GM19043 (cell line): ENCODE measurements around the gene EEPD1.
A peak's percentile ranks its signal among the peaks of the same experiment; 100 is the strongest.
"Not testable (repeated sequence)": the region's sequence is repeated elsewhere in the genome, so short reads cannot be mapped to it uniquely, and the experiment has no call there.

Experiments used
- ATAC-seq: cut with Tn5 transposase; IDR thresholded peaks from one replicate; pipeline ENCODE4 v1.9.1; 2021; ENCODE audit warnings: low read depth; ENCODE audit not compliant: unreplicated experiment

The EEPD1 gene

DNA sequence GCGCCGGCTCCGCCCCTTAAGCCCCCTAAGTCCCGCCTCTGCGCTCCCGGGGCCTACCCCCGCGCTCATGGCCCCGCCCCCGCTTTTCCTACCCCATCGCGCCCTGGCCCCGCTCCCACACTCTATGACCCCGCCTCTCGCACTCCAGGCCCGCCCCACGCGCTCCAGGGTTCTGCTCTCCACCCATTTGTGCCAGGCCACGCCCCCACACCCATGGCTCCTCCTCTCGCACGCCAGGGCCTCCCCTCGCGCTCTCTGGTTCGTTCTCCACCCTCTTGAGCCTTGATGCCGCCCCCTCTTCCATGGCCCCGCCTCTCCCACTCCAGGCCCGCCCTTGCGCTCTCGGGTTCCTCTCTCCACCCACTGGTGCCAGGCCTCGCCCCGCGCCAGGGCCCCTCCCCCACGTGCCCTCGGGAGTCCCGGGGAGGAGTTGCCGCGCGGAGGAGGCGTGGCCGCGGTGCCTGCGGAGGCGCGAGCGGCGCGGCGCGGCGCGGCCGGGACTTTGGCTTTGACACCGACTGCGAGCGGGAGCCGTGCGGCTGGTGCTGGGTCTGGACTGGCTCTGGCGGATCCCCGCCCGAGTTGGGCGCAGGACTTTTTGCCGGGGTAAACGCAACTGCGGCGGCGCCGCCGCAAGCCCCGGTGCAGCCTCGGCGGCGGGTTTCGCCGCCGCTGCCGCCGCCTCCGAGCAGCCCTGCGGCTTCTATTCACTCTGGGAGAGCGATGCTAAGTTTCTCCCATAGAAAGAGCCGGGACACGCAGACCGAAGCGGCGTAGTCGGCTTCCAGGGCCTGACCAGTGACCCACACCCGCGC is at the start of gene EEPD1:
EEPD1 (plus strand) TSS at position 499 of the 815 bp plus-strand sequence. CDS start 1,071 bp downstream, outside the sequence.
- ATAC-seq: peak; percentile 96

DNA sequence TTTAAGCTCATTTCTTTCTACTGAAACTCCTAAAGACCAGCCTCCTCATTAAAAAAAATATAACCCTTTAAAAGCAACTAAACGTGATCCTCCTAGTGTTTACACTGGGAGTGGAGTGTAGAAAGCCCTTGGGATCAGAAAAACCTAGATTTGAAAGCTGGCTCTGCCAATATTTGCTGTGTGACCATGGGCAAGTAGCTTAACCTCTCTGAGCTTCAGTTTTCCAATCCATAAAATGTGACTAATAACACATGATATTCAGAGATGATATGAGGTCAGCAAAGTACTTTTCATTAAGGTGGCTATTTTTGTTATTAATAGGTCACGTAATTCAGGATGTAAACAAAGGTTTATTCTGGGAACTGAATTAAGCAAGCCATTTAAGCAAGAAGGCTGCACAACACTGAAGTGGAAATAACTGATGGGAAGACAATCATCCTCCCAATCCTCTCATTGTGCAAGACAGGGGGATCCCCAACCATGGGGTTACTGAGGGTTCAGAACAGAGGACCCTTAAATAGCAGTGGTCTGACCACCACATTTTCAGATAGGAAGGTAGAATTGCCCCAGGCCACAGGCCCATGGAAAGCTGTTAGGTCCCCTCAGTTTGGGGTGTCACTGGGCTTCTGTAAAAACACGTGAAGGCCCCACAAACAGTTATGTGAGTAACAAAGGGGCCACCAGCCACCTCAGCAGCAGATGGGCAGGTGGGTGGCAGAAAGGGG is 49.1 kb upstream of the EEPD1 start:
- ATAC-seq: no peak

DNA sequence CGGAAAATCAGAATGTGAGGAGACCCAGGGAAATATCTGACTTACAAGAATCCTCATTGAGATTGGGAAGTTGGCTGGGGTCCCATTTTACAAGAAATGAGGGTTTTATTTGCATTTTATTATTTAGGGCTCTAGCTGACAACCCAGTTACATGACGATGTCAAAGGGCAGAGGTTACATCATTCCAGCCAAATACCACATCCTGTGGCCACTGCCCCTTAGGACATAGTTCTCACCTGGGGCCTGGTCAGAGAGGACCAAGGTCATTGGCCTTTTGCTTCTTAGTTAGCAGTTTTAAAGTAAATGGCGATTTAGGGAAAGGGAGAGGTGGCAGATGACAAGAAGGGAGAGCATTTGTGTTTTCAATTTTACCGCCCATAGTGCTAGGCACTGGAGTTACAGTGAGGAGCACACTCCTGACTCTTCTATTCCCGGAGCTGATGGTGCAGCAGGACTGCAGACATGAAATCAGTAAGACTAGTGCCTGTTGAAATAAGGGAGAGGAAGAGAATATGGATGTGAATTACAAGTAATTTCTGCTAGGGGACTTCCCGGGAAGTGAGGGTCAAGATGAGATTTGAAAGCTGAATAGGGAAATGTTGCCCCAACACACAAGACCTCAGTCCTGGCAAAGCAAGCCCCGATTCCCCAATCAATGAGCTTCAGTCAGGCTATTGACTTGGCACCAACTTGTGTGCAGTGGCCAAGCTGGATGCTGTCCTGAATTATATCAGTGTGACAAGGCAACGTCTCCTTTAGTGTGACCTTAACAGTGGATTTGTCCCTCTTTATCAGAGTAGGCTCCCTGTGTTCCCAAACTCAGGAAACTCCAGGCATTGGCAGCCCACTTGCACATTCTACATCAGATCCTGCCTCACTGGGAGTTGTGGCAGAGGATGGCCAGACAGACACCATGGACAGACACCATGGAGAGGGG is 45.8 kb upstream of the EEPD1 start:
- not testable (repeated sequence) for ATAC-seq

DNA sequence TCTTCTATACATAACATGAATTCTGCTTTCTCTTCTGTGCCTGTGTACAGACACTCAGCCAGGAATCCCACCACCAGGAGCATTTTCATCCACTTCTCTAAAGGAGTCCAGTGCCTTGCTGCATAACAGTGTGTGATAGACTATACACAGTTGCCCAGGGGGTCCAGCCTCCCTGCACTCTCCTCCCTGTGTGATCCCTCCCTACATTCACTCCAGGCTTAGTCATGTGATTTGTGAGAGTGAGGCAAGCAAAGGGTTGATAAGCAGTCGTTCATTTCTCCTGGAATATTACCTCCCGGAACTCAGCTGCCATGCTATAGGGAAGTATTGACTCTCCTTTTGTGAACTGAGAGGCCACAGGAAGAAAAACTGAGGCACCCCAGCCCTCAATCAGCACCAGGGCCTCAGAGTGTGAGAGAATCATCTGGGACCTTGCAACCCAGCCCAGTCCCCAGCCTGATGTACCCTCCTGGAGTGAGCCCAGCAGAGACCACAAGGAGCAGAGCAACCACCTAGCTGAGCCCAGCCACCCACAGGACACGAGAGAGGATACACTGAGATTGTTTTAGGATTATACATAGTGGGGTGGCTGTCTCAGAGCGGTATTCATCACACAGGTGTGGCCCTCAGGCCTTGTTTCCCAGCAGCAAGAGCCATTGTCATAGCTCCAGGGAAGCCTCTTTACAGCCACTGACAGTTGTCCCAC is 45.0 kb upstream of the EEPD1 start:
- ATAC-seq: no peak

DNA sequence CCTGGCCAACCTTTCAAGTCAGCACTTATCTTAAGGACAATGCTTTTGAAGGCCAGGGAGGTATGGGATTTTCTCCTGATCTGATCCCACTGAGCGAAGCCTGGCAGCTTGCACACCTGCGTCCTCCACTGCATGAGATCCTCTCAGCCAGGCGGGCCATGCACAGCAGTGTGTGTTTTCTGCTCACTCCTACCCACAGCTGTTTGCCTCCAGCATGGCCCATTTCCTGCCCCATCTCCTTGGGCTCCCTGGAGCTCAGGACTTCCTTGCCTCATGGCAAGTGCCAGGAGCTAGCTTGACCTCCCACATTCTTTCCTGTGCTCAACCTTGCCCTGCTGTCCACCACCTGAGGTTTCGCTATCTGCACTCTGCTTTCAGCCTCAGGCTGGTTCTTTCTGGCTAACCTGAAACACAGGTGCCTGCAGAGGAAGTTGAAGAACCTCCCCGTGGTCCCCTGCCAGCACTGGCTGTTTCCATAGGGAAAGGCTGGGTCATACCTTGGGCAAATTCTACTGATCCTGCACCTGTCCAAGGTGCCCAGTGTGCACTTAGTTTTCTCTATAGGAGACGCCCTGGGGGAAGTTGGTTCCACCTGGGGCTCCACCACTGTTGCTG is 43.9 kb upstream of the EEPD1 start:
- no peak for ATAC-seq

DNA sequence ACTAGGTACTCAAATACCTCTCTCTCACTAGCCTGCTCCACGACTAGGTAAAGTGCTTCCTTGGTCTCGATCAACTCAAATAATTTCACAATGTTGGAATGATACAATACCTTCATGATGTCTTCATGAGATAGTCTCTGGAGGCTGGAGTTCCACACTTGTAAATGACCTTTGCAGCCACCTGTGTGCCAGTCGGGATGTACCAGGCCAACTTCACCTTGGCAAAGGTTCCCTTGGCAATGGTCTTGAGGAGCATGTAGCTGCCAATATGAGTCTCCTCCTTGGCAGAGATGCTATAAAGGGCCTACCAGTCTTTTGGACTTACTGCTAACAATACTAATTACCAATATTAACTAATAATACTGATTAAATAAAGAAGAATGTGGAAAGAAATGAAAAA is 42.5 kb upstream of the EEPD1 start:
- no peak for ATAC-seq

DNA sequence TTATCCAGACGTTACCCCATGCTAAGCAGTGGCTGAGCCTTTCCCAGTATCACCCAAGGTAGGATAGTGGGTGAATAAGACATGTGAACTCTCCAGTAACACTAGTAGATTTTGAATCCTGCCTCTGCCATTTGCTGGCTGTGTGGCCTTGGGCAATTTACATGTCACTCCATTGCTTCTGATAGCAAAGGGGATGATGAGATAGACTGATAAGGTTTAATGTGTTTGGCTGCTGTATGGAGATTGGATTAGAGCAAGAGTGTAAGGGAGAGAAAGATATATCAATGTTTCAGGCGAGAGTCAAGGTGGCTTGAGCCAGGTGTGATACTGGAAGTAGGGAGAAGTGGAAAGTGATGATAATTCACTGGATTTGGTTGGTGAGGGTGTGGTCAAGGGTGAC is 40.1 kb upstream of the EEPD1 start:
- ATAC-seq: no peak

DNA sequence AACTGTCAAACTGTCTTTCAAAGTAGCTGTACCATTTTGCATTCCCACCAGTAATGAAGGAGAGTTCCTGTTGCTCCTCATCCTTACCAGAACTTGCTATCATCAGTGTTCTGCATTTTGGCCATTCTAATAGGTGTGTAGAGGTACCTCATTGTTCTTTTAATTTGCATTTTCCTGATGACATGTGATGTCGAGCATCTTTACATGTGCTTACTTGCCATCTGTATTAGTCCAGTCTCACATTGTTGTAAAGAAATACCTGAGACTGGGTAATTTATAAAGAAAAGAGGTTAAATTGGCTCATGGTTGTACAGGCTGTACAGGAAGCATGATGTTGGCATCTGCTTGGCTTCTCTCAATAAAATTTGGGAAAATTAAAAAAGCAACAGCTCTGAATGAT is 38.7 kb upstream of the EEPD1 start:
- no peak for ATAC-seq

DNA sequence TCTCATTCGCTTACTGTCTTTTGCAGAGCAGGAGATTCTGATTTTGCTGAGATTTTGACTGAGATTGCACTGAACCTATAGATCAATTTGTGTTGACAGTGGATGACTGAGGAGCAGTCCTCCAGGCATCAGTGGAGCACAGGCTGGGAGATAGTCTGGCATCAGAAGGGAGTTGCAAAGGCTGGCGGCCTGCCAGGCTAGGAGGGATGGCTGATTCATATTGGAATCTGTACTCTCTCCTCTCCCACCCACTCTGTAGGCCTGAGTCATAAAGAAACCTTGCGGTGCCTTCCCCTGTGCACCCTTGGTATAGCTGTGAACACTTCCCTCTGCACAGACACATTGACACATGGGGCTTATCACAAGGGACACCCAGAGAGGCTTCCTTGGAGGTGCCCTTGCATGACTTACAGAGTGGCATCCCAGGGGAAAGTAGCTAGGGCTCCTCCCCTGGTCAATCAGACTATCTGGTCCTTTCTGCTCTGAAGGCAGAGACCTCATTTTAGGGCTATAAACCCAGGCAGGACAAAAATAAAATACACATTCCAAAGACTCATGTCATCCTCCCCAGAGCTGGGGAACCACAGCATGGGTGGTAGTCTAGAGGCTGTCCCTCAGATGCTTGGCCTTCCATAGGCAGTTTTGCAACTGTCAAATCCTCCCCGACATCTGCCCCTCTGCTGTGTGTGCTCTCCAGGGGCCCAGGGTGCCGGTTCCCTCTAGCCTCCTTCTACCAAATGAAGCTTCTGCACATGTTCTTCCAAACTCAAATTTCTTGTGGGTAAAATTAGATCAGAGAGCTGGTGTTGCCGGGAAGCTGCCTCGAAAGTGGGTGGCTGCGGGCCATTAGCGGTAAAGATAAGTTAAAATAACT is 37.4 kb upstream of the EEPD1 start:
- peak; percentile 100 for ATAC-seq

DNA sequence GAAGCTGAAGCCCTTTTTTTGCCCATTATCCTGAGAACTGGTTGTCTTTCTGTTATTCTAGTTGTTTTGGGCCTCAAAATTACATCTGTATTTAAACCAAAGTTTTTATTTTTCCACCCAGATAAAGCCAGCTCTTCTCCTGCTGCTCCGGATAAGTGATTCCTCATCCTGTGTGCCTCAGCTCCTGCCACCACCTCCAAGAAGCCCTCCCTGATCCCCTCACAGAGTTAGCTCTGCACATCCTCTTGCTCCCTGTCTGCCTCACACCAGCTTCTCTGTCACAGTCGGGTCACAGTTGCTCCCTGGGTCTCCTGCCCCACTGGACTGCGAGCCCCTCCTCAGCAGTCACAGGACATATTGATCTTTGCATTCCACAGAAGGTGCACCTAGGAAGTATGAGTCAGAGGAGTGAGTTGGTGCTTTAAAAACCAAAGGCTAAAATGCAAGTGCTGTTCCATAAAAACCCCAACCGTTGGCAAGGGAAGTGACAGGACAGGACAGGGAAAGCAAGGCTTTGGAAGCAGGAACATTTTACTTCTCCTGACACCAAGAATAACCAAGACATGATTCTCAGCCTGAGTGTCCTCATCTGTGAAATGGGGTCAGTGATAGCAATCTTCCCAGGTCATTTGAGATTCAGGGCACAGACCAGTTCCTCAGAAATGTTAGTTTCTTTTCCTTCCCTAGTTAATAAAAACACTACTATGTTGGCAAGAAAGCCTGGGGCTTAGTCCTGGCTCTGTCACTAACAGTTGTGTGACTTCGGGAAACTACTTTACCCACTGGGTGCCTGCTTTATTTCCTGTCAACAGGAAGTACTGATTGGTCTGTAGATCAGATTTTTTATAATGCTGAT is 36.5 kb upstream of the EEPD1 start:
- ATAC-seq: no peak

DNA sequence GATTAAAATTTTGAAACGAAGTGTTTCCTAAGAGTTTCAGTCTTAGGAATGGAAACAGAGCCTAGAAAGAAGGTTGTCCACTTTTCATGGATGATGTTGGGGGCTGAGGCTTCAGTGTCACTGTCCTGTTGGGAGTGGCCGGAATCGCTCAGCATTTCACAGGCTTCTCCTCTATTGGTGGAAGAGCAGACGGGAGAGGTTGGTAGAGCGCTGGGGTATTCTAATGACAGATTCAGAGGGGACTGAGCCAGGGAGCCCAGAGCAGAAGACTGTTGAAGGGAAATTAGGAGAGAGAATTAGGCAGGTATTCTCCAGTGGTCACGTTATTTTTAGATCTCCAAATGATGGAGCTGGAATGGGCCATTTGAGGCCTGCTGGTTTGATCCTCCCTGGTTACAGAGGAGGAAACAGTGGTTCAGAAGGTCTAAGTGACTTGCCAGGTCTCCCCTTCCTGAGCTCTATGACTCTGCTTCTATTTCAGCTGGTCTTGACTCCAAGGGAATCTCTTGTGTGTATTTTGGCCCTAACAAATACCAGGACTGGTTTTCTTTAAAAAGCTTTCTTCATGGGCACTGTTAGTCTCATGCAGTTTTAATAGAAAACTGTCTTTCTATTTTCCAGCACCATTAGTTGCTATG is 35.7 kb upstream of the EEPD1 start:
- ATAC-seq: no peak

DNA sequence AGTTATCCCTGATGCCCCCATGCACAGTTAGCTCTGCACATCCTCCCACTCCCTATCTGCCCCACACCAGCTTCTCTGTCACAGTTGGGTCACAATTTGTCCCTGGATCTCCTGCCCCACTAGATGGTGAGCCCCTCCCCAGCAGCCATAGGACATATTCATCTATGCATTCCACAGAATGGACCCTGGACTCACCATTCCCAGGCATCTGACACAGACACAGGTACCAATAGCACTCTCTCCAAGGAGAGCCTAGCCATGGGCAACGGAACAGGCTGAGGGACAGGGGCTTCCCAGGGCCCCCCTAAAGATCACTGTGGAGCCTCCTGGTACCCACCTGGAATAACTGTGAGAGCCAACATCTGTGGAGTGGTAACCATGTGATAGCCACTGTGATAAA is 34.7 kb upstream of the EEPD1 start:
- no peak for ATAC-seq

DNA sequence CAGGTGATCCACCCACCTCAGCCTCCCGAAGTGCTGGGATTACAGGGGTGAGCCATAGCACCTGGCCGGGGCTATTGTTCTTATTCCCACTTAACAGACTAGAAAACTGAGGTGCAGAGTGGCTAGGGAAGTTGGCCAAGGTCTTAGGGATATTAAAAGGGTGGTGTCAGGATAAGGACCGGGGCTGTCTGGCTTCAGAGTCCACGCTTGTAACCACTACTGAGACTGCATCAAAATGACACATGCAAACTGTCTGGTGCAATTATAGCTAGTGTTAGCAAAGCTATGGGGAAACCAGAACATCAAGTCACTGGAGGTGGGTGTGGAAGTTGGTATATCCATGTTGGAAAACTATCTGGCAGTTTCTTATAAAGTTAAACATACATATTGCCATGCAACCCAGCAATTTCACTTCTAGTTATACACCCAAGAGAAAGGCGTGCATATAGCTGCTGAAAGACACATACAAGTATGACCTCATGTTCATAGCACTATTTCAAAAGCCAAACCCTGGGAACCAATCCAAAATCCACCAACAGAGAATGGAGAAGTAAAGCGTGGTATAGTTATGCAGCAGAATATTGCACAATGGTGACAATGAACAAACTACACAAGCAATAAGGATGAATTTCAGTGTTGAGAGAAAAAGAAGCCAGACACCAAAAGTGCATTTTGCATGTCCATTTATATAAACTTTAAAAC is 33.9 kb upstream of the EEPD1 start:
- ATAC-seq: no peak

DNA sequence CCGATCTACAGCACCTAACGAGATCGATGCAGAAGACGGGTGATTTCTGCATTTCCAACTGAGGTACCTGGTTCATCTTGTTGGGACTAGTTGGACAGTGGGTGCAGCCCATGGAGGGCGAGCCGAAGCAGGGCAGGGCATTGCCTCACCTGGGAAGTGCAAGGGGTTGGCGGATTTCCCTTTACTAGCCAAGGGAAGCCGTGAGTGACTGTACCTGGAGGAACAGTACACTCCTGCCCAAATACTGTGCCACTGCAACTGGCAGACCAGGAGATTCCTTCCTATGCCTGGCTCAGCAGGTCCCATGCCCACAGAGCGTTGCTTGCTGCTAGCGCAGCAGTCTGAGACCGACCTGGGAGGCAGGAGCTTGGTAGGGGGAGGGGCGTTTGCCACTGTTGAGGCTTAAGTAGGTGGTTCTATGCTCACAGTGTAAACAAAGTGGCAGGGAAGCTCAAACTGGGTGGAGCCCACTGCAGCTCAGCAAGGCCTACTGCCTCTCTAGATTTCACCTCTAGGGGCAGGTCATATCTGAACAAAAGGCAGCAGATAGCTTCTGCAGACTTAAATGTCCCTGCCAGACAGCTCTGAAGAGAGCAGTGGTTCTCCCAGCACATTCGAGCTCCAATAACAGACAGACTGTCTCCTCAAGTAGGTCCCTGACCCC is 32.9 kb upstream of the EEPD1 start:
- not testable (repeated sequence) for ATAC-seq

DNA sequence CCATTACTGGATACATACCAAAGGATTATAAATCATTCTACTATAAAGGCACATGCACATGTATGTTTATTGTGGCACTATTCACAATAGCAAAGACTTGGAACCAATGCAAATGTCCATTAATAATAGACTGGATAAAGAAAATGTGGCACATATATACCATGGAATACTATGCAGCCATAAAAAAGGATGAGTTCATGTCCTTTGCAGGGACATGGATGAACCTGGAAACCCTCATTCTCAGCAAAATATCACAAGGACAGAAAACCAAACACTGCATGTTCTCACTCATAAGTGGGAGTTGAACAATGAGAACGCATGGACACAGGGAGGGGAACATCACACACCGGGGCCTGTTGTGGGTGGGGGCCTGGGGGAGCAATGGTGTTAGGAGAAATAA is 27.4 kb upstream of the EEPD1 start:
- not testable (repeated sequence) for ATAC-seq

DNA sequence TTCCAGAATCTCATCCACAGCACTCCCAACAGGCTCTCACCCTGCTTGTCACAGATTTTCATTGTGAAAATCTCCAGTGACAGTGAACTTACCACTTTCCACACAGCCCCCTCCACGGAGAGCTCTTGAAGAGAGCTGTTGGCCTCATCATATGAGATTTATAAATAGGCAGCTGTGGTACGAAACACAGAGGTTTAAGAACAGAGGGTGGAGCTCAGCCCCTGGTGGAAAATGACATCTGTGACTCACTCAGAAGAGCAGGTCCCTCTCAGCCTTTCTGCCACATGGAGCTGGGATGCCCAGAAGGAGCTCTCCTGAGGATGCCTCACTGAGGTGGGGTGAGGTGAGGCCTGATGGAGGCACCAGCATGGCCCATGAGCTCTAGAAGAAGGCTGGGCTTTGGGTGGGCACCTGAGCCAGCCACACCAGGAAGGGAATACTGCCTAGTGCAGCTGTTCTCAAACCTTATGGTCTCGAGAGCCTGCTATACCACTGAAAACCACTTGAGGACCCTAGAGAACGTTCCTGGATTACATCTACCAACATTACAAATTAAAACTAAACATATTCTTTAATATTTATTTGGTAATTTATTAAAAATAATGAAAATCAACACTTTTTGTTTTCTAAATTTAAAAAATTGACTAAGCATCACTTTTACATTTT is 25.8 kb upstream of the EEPD1 start:
- ATAC-seq: no peak
